ENCODE results near the gene CYTL1.
"Not testable (repeated sequence)": the region's sequence is repeated elsewhere in the genome, so short reads cannot be mapped to it uniquely, and the experiment has no call there.

Gene CYTL1

GRCh38 chr4:5003372-5003857 lies 15.8 kb downstream of the CYTL1 start:
- FAIRE-seq, result no peak
- no peak for DNase-seq (ENCODE audit: insufficient read length, low spot score)

GRCh38 chr4:5001641-5002040 lies 17.6 kb downstream of the CYTL1 start:
- DNase-seq (ENCODE audit: insufficient read length, low spot score); FAIRE-seq: not testable (repeated sequence)

- not testable (repeated sequence) for DNase-seq (ENCODE audit: insufficient read length, low spot score); FAIRE-seq
These were observed 22.3 kb downstream of the CYTL1 start for GRCh38 chr4:4996935-4997334.

- FAIRE-seq (no peak), DNase-seq (ENCODE audit: insufficient read length, low spot score) (no peak)
These were observed 23.4 kb downstream of the CYTL1 start for GRCh38 chr4:4995908-4996265.

- FAIRE-seq, result peak; percentile 74
- DNase-seq (ENCODE audit: insufficient read length, low spot score), result peak; percentile 75
These were observed 24.0 kb downstream of the CYTL1 start for GRCh38 chr4:4995103-4995907.

- no peak for DNase-seq (ENCODE audit: insufficient read length, low spot score)
- no peak for FAIRE-seq
These were observed 24.8 kb downstream of the CYTL1 start for GRCh38 chr4:4994312-4995097.

- DNase-seq (ENCODE audit: insufficient read length, low spot score) (no peak), FAIRE-seq (no peak)
These were observed 26.4 kb downstream of the CYTL1 start for GRCh38 chr4:4992833-4993232.

- FAIRE-seq, result no peak
- no peak for DNase-seq (ENCODE audit: insufficient read length, low spot score)
These were observed 27.6 kb downstream of the CYTL1 start for GRCh38 chr4:4991541-4992099.

- no peak for DNase-seq (ENCODE audit: insufficient read length, low spot score)
- FAIRE-seq, result no peak
These were observed 28.3 kb downstream of the CYTL1 start for GRCh38 chr4:4990857-4991540.

GRCh38 chr4:4990329-4990728 lies 28.9 kb downstream of the CYTL1 start:
- DNase-seq (ENCODE audit: insufficient read length, low spot score), result no peak
- FAIRE-seq, result no peak

GRCh38 chr4:4989083-4989622 lies 30.1 kb downstream of the CYTL1 start:
- FAIRE-seq (no peak), DNase-seq (ENCODE audit: insufficient read length, low spot score) (no peak)

- no peak for FAIRE-seq
- no peak for DNase-seq (ENCODE audit: insufficient read length, low spot score)
These were observed 31.6 kb downstream of the CYTL1 start for GRCh38 chr4:4987656-4988055.

GRCh38 chr4:4986841-4987240 lies 32.4 kb downstream of the CYTL1 start:
- FAIRE-seq, result no peak
- no peak for DNase-seq (ENCODE audit: insufficient read length, low spot score)

GRCh38 chr4:4985844-4986243 lies 33.4 kb downstream of the CYTL1 start:
- no peak for FAIRE-seq
- no peak for DNase-seq (ENCODE audit: insufficient read length, low spot score)

GRCh38 chr4:4985036-4985435 lies 34.2 kb downstream of the CYTL1 start:
- no peak for DNase-seq (ENCODE audit: insufficient read length, low spot score)
- no peak for FAIRE-seq

- DNase-seq (ENCODE audit: insufficient read length, low spot score), result no peak
These were observed 35.1 kb downstream of the CYTL1 start for GRCh38 chr4:4984186-4984585.

GRCh38 chr4:4981827-4982226 lies 37.4 kb downstream of the CYTL1 start:
- no peak for DNase-seq (ENCODE audit: insufficient read length, low spot score)
- FAIRE-seq, result no peak

More at GRCh38 chr4:4984186-4984585, 35.1 kb downstream of the CYTL1 start:
- FAIRE-seq, result no peak

GRCh38 chr4:4981427-4981826 lies 37.8 kb downstream of the CYTL1 start:
- FAIRE-seq (no peak), DNase-seq (ENCODE audit: insufficient read length, low spot score) (no peak)

GRCh38 chr4:4980621-4981230 lies 38.5 kb downstream of the CYTL1 start:
- DNase-seq (ENCODE audit: insufficient read length, low spot score), result no peak
- no peak for FAIRE-seq

GRCh38 chr4:4979971-4980370 lies 39.3 kb downstream of the CYTL1 start:
- FAIRE-seq (no peak), DNase-seq (ENCODE audit: insufficient read length, low spot score) (no peak)

Data from GM19239 (cell line).